Nephron progenitor cell (in vitro differentiated cells): ENCODE data around the gene WDR7.
A peak's percentile ranks its signal among the peaks of the same experiment; 100 is the strongest.

ENCODE experiments used
- DNase-seq: peaks from one replicate; pipeline ENCODE4 v3.0.0; 2021
- H3K27ac Mint-ChIP-seq: 2 replicates; pipeline ENCODE4 v1.8.0; 2021; ENCODE audit warnings: mild to moderate bottlenecking, moderate library complexity, mixed read lengths
- H3K27me3 Mint-ChIP-seq: 2 replicates; pipeline ENCODE4 v1.8.0; 2021; ENCODE audit warnings: mild to moderate bottlenecking, low read depth, mixed read lengths; ENCODE audit not compliant: poor library complexity
- H3K36me3 Mint-ChIP-seq: 2 replicates; pipeline ENCODE4 v1.8.0; 2021; ENCODE audit warnings: low read depth, mixed read lengths
- H3K4me1 Mint-ChIP-seq: 2 replicates; pipeline ENCODE4 v1.8.0; 2021; ENCODE audit warnings: mixed read lengths
- H3K4me3 Mint-ChIP-seq: 2 replicates; pipeline ENCODE4 v1.8.0; 2021; ENCODE audit warnings: mild to moderate bottlenecking, moderate library complexity, mixed read lengths
- H3K9me3 Mint-ChIP-seq: 2 replicates; pipeline ENCODE4 v1.8.0; 2021; ENCODE audit warnings: mild to moderate bottlenecking, moderate library complexity, mixed read lengths
- TF ChIP-seq, protein P1 (sequence below): fragments of 200-600 bp; sonication (generic); IDR thresholded peaks from 2 replicates; pipeline ENCODE4 v1.5.0; 2021; ENCODE audit warnings: antibody characterized with exemption

The WDR7 gene

DNA sequence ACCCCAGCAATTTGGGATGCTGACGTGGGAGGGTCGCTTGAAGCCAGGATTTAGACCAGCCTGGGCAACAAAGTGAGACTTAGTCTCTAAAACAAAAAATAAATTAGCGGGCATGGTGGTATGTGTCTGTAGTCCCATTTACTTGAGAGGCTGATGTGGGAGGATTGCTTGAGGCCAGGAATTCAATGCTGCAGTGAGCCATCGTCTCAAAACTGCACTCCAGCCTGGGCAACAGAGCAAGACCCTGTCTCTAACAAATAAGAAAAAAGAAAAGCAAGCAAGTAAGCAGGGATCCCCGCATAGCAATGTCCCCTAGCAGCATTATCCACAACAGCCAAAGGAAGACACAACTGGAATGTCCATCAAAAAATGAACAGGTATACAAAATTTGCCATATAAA lies 16.2 kb upstream of the WDR7 start:
- no peak for DNase-seq
- TF ChIP-seq, protein P1, sequence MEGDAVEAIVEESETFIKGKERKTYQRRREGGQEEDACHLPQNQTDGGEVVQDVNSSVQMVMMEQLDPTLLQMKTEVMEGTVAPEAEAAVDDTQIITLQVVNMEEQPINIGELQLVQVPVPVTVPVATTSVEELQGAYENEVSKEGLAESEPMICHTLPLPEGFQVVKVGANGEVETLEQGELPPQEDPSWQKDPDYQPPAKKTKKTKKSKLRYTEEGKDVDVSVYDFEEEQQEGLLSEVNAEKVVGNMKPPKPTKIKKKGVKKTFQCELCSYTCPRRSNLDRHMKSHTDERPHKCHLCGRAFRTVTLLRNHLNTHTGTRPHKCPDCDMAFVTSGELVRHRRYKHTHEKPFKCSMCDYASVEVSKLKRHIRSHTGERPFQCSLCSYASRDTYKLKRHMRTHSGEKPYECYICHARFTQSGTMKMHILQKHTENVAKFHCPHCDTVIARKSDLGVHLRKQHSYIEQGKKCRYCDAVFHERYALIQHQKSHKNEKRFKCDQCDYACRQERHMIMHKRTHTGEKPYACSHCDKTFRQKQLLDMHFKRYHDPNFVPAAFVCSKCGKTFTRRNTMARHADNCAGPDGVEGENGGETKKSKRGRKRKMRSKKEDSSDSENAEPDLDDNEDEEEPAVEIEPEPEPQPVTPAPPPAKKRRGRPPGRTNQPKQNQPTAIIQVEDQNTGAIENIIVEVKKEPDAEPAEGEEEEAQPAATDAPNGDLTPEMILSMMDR = no peak
- peaks cover 10% of the 10 kb centered on the region for H3K9me3 Mint-ChIP-seq
- H3K4me1 Mint-ChIP-seq = peaks cover 41% of the 10 kb centered on the region
- H3K4me3 Mint-ChIP-seq = no peak overlapping the region
- H3K27me3 Mint-ChIP-seq = peaks cover 12% of the 10 kb centered on the region
- no peak overlapping the region for H3K27ac Mint-ChIP-seq
- H3K36me3 Mint-ChIP-seq = peaks cover 65% of the 10 kb centered on the region

DNA sequence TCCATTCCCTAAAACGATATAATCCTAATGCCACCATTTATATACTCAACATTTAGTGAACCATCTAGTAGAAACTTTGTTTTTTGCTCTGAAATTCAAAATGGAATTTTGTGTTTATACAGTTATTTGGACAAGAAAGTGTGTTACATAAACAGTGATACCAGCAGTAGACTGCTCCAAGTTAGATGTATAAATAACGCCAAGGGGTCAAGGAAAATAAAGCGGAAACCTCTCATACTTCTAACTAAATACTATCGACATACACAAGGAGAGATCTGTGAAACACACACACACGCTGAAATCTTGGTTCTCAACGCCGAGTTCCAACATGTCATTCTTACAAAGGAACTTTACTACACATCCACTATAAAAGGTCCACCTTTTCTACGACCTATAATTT lies 14.0 kb upstream of the WDR7 start:
- peaks cover 46% of the 10 kb centered on the region for H3K36me3 Mint-ChIP-seq
- peaks cover 10% of the 10 kb centered on the region for H3K9me3 Mint-ChIP-seq
- H3K27ac Mint-ChIP-seq = peak overlapping the region; percentile 100
- no peak for DNase-seq
- peak overlapping the region; percentile 99 for H3K4me3 Mint-ChIP-seq
- TF ChIP-seq, protein P1 = no peak
- H3K27me3 Mint-ChIP-seq = peaks cover 18% of the 10 kb centered on the region
- peaks cover 41% of the 10 kb centered on the region for H3K4me1 Mint-ChIP-seq

DNA sequence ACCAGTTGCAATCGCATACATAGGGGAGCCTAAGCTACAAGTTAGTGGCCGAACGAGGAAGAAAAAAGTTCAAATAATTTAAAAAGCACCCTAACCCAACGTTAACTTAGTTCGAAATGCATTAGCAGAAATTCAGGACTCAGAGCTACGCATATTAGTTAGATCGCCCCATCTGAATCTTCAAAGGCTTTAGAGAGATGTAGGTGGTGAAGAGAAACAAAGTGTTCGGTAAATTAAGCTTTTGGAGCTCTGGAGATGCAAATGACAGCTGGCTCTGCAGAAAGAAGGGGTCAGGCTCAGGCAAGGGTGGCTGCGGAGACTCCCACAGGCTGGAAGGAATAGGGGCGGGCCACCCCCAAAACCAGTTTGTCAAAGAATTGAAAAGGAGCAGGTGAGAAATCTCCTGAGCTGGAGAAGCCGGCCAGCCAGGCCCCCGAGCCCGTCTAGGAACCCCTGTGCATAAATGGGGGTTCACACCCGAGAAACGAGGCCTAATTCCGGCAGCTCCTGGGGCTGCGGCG lies 13.4 kb upstream of the WDR7 start:
- DNase-seq = no peak
- peaks cover 41% of the 10 kb centered on the region for H3K4me1 Mint-ChIP-seq
- TF ChIP-seq, protein P1 = no peak
- H3K27me3 Mint-ChIP-seq = peaks cover 18% of the 10 kb centered on the region
- peak overlapping the region; percentile 99 for H3K4me3 Mint-ChIP-seq
- peaks cover 10% of the 10 kb centered on the region for H3K9me3 Mint-ChIP-seq
- H3K36me3 Mint-ChIP-seq = peaks cover 40% of the 10 kb centered on the region
- H3K27ac Mint-ChIP-seq = peak overlapping the region; percentile 100

DNA sequence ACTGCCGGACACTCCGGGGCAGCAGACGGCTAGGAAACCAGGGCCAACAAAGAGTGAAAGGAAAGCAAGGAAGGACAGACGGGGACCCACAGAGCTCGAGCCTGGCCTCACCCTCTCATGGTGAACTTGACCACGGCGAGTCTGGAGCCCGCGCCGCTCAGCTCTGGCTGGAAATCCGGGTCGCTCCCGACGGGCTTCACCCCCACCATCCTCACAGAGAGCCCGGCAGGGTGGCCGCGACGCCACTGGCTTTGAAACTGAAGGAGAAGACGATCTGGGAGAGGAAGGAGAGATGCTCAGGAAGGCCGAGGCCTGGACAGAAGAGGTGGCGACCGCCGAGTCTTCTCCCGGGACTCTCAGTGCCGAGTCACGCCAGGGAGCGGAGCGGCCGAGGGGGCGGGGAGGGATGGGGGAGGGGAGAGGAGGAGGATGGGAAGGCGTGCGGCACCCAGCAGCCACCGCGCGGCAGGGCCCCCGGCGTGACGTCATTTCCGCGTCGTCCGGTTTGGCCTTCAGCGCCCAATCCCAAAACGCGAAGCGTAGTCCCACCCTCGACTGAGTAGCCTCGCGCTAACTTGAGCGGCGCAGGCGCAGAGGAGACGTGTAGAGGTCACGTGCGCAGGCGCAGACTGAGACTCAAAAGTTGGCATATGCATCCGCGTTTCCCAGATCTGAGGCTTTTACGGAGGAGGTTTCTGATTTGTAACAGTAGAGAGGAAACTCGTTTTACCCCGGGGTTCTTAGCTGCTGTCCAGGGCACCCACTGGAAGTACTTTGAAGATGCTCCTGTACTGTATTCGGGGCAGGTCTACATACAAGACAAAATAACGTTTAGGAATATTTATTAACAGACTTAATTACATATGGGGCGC lies 12.7 kb upstream of the WDR7 start, which contains the start of gene TXNL1:
Gene TXNL1, minus strand, starts transcription at position 361 of the 872 bp plus-strand sequence. Its CDS starts 152 bp downstream, at position 209.
- Mint-ChIP-seq H3K4me1 (peaks cover 41% of the 10 kb centered on the region), H3K27ac (peak within 1 kb of the TSS; percentile 100), H3K36me3 (peaks cover 33% of the 10 kb centered on the region), H3K4me3 (peak within 1 kb of the TSS; percentile 99), H3K27me3 (peaks cover 18% of the 10 kb centered on the region), H3K9me3 (peaks cover 10% of the 10 kb centered on the region)
- TF ChIP-seq, protein P1 = no peak
- DNase-seq = peak; percentile 98

DNA sequence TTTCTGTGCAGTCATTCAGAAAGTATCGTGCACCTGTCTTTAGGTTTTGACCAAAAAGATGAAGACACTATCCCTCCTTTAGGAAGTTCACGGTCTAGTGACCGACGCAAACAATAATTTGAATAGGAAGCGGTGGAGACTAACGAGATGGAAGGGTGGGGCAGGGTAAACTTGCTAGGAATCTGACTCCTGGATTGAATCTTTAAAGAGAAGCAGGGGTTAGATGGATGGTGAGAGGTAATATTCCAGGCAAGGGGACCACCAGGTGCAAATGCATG lies 12.1 kb upstream of the WDR7 start:
- Mint-ChIP-seq H3K27me3 (peaks cover 18% of the 10 kb centered on the region), H3K4me3 (peak overlapping the region; percentile 99), H3K36me3 (peaks cover 27% of the 10 kb centered on the region), H3K9me3 (peaks cover 10% of the 10 kb centered on the region), H3K27ac (peak overlapping the region; percentile 100), H3K4me1 (peaks cover 41% of the 10 kb centered on the region)
- DNase-seq = no peak
- TF ChIP-seq, protein P1 = no peak
